Liver (tissue), 9 donors: ENCODE data around the gene CEL. TPM values are rescaled to one million over a fixed set of nuclear protein-coding genes. Genes with fewer than 3 reads are reported as not detected.
A peak's percentile ranks its signal among the peaks of the same experiment; 100 is the strongest.

Experiments used
- DNase-seq: peaks from one replicate; pipeline ENCODE4 v3.0.0-alpha.2; 2017; ENCODE audit warnings: low spot score
- H3K27ac ChIP-seq, 2 donors: one replicate each; pipeline ENCODE4 v1.7.0; 2013; ENCODE audit warnings: inconsistent platforms in 2 of 2, low read length in 2 of 2, control low read depth in 1 of 2, low read depth in 1 of 2, mild to moderate bottlenecking in 1 of 2
- H3K27me3 ChIP-seq, 4 donors: one replicate each; pipeline versions ENCODE4 v1.6.1 to v1.7.0; 2013; ENCODE audit warnings: low read length in 3 of 4, inconsistent platforms in 1 of 4, mild to moderate bottlenecking in 1 of 4, moderate library complexity in 1 of 4; ENCODE audit not compliant: control insufficient read depth in 4 of 4, insufficient read depth in 4 of 4
- H3K36me3 ChIP-seq, 4 donors: one replicate each; pipeline versions ENCODE4 v1.6.1 to v1.7.0; 2013; ENCODE audit warnings: low read length in 3 of 4, mild to moderate bottlenecking in 3 of 4, low read depth in 1 of 4, moderate library complexity in 1 of 4; ENCODE audit not compliant: control insufficient read depth in 4 of 4, insufficient read depth in 3 of 4
- H3K4me1 ChIP-seq, 4 donors: one replicate each; pipeline versions ENCODE4 v1.6.1 to v1.7.0; 2013; ENCODE audit warnings: low read length in 3 of 4, mild to moderate bottlenecking in 3 of 4, moderate library complexity in 1 of 4; ENCODE audit not compliant: control insufficient read depth in 4 of 4, insufficient read depth in 4 of 4
- H3K4me3 ChIP-seq, 3 donors: one replicate each; pipeline versions ENCODE4 v1.6.1 to v1.7.0; 2013; ENCODE audit warnings: low read length in 3 of 3, control low read depth in 1 of 3, low read depth in 1 of 3, mild to moderate bottlenecking in 1 of 3
- H3K9ac ChIP-seq, 2 donors: one replicate each; pipeline ENCODE4 v1.7.0; 2013; ENCODE audit warnings: low read length in 2 of 2, mild to moderate bottlenecking in 2 of 2, moderate library complexity in 2 of 2, control low read depth in 1 of 2, low read depth in 1 of 2
- H3K9me3 ChIP-seq, 4 donors: one replicate each; pipeline versions ENCODE4 v1.6.1 to v1.7.0; 2013; ENCODE audit warnings: low read length in 3 of 4; ENCODE audit not compliant: control insufficient read depth in 4 of 4
- CTCF ChIP-seq: fragments of 150-350 bp; IDR thresholded peaks from 2 replicates; pipeline ENCODE4 v1.5.1; 2017; ENCODE audit warnings: improper control_type of control experiment, low read depth, low read length; ENCODE audit not compliant: missing input control
- FOXA1 ChIP-seq: IDR thresholded peaks from 2 replicates; pipeline ENCODE4 v1.6.1; 2016; ENCODE audit warnings: antibody characterized with exemption
- GABPA ChIP-seq, 2 donors: IDR thresholded peaks in 1 of 2; conservative IDR thresholded peaks in 1 of 2; 2 replicates each; pipeline ENCODE4 v1.6.1; 2016; ENCODE audit warnings: antibody characterized with exemption in 2 of 2, mild to moderate bottlenecking in 1 of 2, moderate library complexity in 1 of 2
- HNF4A ChIP-seq, 2 donors: conservative IDR thresholded peaks; 2 replicates each; pipeline ENCODE4 v1.6.1; 2016; ENCODE audit warnings: antibody characterized with exemption in 2 of 2, mild to moderate bottlenecking in 2 of 2
- HNF4G ChIP-seq: IDR thresholded peaks from 2 replicates; pipeline ENCODE4 v1.6.1; 2016; ENCODE audit warnings: antibody characterized with exemption
- JUND ChIP-seq, 2 donors: IDR thresholded peaks; 2 replicates each; pipeline ENCODE4 v1.6.1; 2016; ENCODE audit warnings: antibody characterized with exemption in 2 of 2
- NR2F2 ChIP-seq: IDR thresholded peaks from 2 replicates; pipeline ENCODE4 v1.6.1; 2016; ENCODE audit warnings: antibody characterized with exemption
- RAD21 ChIP-seq, 2 donors: IDR thresholded peaks; 2 replicates each; pipeline ENCODE4 v1.6.1; 2016; ENCODE audit warnings: antibody characterized with exemption in 2 of 2, mild to moderate bottlenecking in 2 of 2
- REST ChIP-seq: IDR thresholded peaks from 2 replicates; pipeline ENCODE4 v1.6.1; 2016; ENCODE audit warnings: antibody characterized with exemption, mild to moderate bottlenecking
- RXRA ChIP-seq, 2 donors: IDR thresholded peaks; 2 replicates each; pipeline ENCODE4 v1.6.1; 2017 to 2018; ENCODE audit warnings: antibody characterized with exemption in 2 of 2, mild to moderate bottlenecking in 1 of 2
- SP1 ChIP-seq: IDR thresholded peaks from 2 replicates; pipeline ENCODE4 v1.6.1; 2018; ENCODE audit warnings: antibody characterized with exemption, mild to moderate bottlenecking
- TAF1 ChIP-seq: conservative IDR thresholded peaks from 2 replicates; pipeline ENCODE4 v1.6.1; 2016; ENCODE audit warnings: antibody characterized with exemption, mild to moderate bottlenecking
- WGBS: extraction: QIAGEN DNeasy Blood & Tissue Kit; methylation state at CpG from one replicate; pipeline ENCODE4 v1.1.7; 2013; 5-methylcytosine and 5-hydroxymethylcytosine counted together
- polyA plus RNA-seq, 2 donors: library from polyadenylated mRNA; stranded (reverse) in 1 of 2; unstranded in 1 of 2; fragments of 200-250 nt in 1 of 2; fragments of >200 nt in 1 of 2; fragmentation: Nextera tagmentation in 1 of 2; extraction: Ambion mirVana in 1 of 2; gene quantifications; one replicate each; pipeline versions ENCODE4 v1.2.1 to v1.2.3, GENCODE V29; 2013 to 2015
- total RNA-seq, 2 donors: library from RNA; depleted of rRNA; stranded (reverse); fragments of >200 nt; gene quantifications; one replicate each; pipeline ENCODE4 v1.2.3, GENCODE V29; 2014
- TF ChIP-seq, protein P1 (sequence below): IDR thresholded peaks from 2 replicates; pipeline ENCODE4 v1.6.1; 2016; ENCODE audit warnings: antibody characterized with exemption
- TF ChIP-seq, protein P2 (sequence below): IDR thresholded peaks from 2 replicates; pipeline ENCODE4 v1.6.1; 2016; ENCODE audit warnings: antibody characterized with exemption
- donor health status: healthy.
- donor health status: healthy.
- donor health status: healthy.
- donor health status: healthy.
- donor health status: healthy.

Gene CEL
- total and polyA plus RNA-seq, 4 donors, result 0.08 to 0.25 (median 0.09) TPM; not detected in 1

- H3K9ac ChIP-seq, result no peak overlapping the region
- peaks cover 8 to 76% (median 27%) of the 10 kb centered on the region in 4 donors for H3K36me3 ChIP-seq
- no peaks in the 10 kb centered on the region for H3K4me1 ChIP-seq
- no peak overlapping the region for H3K27ac ChIP-seq
- no peak for DNase-seq
- no peaks in the 10 kb centered on the region for H3K9me3 ChIP-seq
- no peak for TF ChIP-seq NR2F2
- TF ChIP-seq RAD21 (IDR thresholded peaks at IDR 0.05), result no peak
- TF ChIP-seq FOXA1, result no peak
- TF ChIP-seq CTCF, result no peak
- no peak for TF ChIP-seq RXRA (IDR thresholded peaks at IDR 0.05)
- no peak for TF ChIP-seq REST
- TF ChIP-seq, protein P1, sequence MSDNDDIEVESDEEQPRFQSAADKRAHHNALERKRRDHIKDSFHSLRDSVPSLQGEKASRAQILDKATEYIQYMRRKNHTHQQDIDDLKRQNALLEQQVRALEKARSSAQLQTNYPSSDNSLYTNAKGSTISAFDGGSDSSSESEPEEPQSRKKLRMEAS, result no peak
- TF ChIP-seq SP1, result no peak
- no peak for TF ChIP-seq GABPA (IDR thresholded peaks at IDR 0.05 in 1 of 2, conservative IDR thresholded peaks at IDR 0.05 in 1 of 2)
- TF ChIP-seq JUND (IDR thresholded peaks at IDR 0.05), result no peak
- TF ChIP-seq HNF4A (conservative IDR thresholded peaks at IDR 0.05), result no peak
- TF ChIP-seq, protein P2, sequence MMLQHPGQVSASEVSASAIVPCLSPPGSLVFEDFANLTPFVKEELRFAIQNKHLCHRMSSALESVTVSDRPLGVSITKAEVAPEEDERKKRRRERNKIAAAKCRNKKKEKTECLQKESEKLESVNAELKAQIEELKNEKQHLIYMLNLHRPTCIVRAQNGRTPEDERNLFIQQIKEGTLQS, result no peak
- TF ChIP-seq HNF4G, result no peak
- WGBS, result 95% methylated on average over 7 of the region's 7 CpGs
- no peaks in the 10 kb centered on the region for H3K27me3 ChIP-seq
- H3K4me3 ChIP-seq, result no peak overlapping the region
These were observed 14.9 kb upstream of the CEL start for GRCh38 chr9:133046900-133047295.

DNA sequence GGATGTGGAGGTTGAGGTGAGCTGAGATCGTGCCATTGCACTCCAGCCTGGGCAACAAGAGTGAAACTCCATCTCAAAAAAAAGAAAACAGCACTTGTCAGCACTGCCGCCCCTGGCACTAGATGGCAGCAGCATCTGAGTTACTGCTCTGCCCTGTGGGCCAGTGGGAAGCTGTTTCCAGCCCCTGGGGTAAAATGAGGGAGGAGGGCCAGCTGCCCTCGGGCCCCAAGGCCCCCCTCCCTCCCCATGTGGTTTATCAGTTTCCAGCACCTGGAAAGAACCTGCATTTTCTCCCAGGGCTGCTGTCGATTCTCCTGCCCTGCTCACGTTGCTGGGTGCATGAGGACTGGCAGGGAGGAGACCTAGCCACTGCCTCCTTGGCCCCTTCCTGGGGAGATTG lies 13.2 kb upstream of the CEL start:
- no peak overlapping the region for H3K9ac ChIP-seq

More for the DNA sequence above, 13.2 kb upstream of the CEL start:
- no peaks in the 10 kb centered on the region for H3K27me3 ChIP-seq
- WGBS, result 76% methylated on average over 5 of the region's 5 CpGs
- no peak overlapping the region for H3K27ac ChIP-seq
- TF ChIP-seq CTCF (no peak), RAD21 (IDR thresholded peaks at IDR 0.05) (peak in 1 of 2 donors; percentile 44), TAF1 (no peak), SP1 (no peak)
- TF ChIP-seq, protein P2, result no peak
- H3K9me3 ChIP-seq, result no peaks in the 10 kb centered on the region
- no peak for DNase-seq
- no peaks in the 10 kb centered on the region for H3K4me1 ChIP-seq
- no peak overlapping the region for H3K4me3 ChIP-seq
- H3K36me3 ChIP-seq, result peaks cover 5 to 71% (median 21%) of the 10 kb centered on the region in 4 donors
